Measurements from ENCODE around the gene SRBD1.

Gene SRBD1

GRCh38 chr2:45629971-45630370, 18.9 kb upstream of the SRBD1 start:
- Histone ChIP-seq H3K4me3 (replicated peaks; ENCODE audit: low read depth, low read length) (no peak overlapping the region), H3K36me3 (ENCODE audit: control insufficient read depth, insufficient read depth, low read length) (no peaks in the 10 kb centered on the region), H3K27me3 (replicated peaks; ENCODE audit: control insufficient read depth, insufficient read depth, low read length) (no peaks in the 10 kb centered on the region)
- no peak for DNase-seq (ENCODE audit: extremely low read depth, insufficient read length)
- TF ChIP-seq CTCF (IDR thresholded peaks at IDR 0.05; ENCODE audit: insufficient read depth, low read length, poor library complexity, severe bottlenecking), result no peak

DNA sequence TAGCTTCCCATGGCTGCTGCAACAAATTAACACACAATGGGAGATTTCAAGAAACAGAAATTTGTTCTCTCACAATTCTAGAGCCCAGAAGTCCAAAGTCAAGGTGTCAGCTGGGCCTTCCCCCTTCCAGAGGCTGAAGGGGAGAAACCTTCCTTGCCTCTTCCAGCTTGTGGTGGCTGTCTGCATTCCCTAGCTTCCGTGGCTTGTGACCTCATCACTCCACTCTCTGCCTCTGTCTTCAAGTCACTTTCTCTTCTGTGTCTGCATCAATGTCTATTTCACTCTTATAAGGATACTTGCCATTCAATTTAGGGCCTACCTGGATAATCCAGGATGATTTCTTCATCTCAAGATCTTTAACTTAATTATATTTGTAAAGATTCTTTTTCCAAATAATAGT, 16.8 kb upstream of the SRBD1 start:
- H3K4me3 ChIP-seq (replicated peaks; ENCODE audit: low read depth, low read length), result no peak overlapping the region
- DNase-seq (ENCODE audit: extremely low read depth, insufficient read length), result no peak
- no peaks in the 10 kb centered on the region for H3K27me3 ChIP-seq (replicated peaks; ENCODE audit: control insufficient read depth, insufficient read depth, low read length)
- no peak for TF ChIP-seq CTCF (IDR thresholded peaks at IDR 0.05; ENCODE audit: insufficient read depth, low read length, poor library complexity, severe bottlenecking)
- no peaks in the 10 kb centered on the region for H3K36me3 ChIP-seq (ENCODE audit: control insufficient read depth, insufficient read depth, low read length)

- TF ChIP-seq CTCF (IDR thresholded peaks at IDR 0.05; ENCODE audit: insufficient read depth, low read length, poor library complexity, severe bottlenecking), result no peak
- no peak overlapping the region for H3K4me3 ChIP-seq (replicated peaks; ENCODE audit: low read depth, low read length)
- no peaks in the 10 kb centered on the region for H3K27me3 ChIP-seq (replicated peaks; ENCODE audit: control insufficient read depth, insufficient read depth, low read length)
- DNase-seq (ENCODE audit: extremely low read depth, insufficient read length), result no peak
- H3K36me3 ChIP-seq (ENCODE audit: control insufficient read depth, insufficient read depth, low read length), result no peaks in the 10 kb centered on the region
Measured at GRCh38 chr2:45626387-45627221, 15.5 kb upstream of the SRBD1 start.

DNA sequence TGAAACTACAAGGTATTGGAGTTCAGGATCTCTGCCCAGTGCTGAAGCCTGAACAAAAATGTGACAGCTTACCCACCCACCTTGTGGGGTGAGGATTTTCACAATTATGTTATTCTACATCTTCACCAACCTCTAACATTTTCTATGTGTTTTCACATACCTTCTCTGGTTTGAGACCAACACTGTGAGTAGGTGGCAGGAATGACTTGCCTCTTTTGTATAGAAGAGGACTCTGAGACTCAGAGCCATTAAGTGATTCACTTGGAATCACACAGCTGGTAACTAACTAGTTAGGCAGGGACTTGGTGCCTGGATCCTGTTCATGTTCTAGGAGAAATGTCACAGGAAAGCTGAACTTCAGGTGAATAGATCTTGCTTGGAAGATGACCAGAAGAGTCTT, 14.8 kb upstream of the SRBD1 start:
- no peak overlapping the region for H3K4me3 ChIP-seq (replicated peaks; ENCODE audit: low read depth, low read length)
- no peaks in the 10 kb centered on the region for H3K27me3 ChIP-seq (replicated peaks; ENCODE audit: control insufficient read depth, insufficient read depth, low read length)
- no peak for DNase-seq (ENCODE audit: extremely low read depth, insufficient read length)
- no peaks in the 10 kb centered on the region for H3K36me3 ChIP-seq (ENCODE audit: control insufficient read depth, insufficient read depth, low read length)
- TF ChIP-seq CTCF (IDR thresholded peaks at IDR 0.05; ENCODE audit: insufficient read depth, low read length, poor library complexity, severe bottlenecking), result no peak

DNA sequence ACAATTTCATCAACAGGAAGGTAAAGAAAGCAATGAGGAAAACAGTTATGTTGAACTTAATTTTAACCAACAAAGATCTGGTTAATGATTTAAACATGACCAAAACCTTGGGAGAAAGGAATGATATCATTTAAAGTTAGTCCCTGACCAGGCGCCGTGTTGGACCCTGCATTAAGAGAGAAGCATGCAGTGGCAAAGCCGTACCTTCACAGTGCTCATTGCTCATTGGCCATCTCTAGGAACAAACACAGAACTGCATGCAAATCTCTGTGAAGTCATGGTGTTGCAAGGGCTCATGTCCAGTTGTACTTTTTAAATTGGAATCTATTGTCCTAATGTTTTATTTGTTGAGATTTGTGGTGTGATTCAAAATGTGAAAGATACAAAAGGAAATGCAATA, 12.0 kb upstream of the SRBD1 start:
- no peak for DNase-seq (ENCODE audit: extremely low read depth, insufficient read length)
- H3K27me3 ChIP-seq (replicated peaks; ENCODE audit: control insufficient read depth, insufficient read depth, low read length), result no peaks in the 10 kb centered on the region
- no peak overlapping the region for H3K4me3 ChIP-seq (replicated peaks; ENCODE audit: low read depth, low read length)
- H3K36me3 ChIP-seq (ENCODE audit: control insufficient read depth, insufficient read depth, low read length), result no peaks in the 10 kb centered on the region
- TF ChIP-seq CTCF (IDR thresholded peaks at IDR 0.05; ENCODE audit: insufficient read depth, low read length, poor library complexity, severe bottlenecking), result no peak
